ENCODE results near the gene ACOXL. TPM values are rescaled to one million over a fixed set of nuclear protein-coding genes. Genes with fewer than 3 reads are reported as not detected.

Gene ACOXL
- total RNA-seq, 1 donor from 2014 or later = 0.58 TPM

DNA sequence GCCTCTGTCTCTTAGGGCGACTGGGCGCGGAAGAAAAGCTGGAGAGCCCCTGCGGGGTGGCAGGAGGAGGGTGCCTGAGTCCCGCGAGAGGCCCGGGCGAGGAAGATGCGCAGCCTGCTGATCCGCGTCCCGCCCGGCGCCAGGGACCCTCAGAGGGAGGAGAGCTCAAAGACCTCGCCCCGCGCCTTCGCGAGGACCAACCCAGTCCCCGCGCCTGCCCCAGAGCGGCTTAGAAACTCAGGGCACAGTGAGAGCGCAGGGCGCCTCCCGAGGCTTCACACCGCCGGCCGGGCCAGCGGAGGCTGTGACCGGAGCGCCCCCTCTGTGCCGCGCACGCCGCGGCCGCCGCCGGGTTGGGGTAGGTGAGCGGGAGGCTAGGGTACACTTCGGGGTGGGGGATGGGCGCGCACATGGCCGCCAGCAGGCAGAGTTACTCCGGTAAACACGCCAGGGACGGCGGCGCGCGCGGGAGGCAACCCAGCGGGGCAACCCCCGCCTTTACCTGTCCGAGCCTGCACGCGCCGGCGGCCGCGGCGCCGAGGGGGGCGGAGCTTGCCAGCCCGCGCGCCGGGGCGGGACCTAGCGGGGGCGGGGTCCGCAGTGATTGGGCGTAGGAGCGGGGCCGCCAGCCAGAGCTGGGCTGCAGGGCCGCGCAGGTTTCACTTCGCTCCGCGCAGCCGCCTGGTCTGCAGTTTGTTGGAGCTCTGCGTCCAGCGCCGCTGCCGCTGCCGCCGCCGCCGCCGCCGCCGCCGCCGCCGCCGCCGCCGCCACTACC, 388.1 kb downstream of the ACOXL start, which contains the start of gene BCL2L11:
BCL2L11 (plus strand) TSS at position 662 of the 775 bp plus-strand sequence. CDS start 2,832 bp downstream, outside the sequence.
- H3K4me3 ChIP-seq (ENCODE audit: low read depth, low read length) = peak within 1 kb of the TSS; percentile 85
- H3K36me3 ChIP-seq (ENCODE audit: control insufficient read depth, insufficient read depth, low read length) = no peaks in the 10 kb centered on the region
- TF ChIP-seq, protein P1, sequence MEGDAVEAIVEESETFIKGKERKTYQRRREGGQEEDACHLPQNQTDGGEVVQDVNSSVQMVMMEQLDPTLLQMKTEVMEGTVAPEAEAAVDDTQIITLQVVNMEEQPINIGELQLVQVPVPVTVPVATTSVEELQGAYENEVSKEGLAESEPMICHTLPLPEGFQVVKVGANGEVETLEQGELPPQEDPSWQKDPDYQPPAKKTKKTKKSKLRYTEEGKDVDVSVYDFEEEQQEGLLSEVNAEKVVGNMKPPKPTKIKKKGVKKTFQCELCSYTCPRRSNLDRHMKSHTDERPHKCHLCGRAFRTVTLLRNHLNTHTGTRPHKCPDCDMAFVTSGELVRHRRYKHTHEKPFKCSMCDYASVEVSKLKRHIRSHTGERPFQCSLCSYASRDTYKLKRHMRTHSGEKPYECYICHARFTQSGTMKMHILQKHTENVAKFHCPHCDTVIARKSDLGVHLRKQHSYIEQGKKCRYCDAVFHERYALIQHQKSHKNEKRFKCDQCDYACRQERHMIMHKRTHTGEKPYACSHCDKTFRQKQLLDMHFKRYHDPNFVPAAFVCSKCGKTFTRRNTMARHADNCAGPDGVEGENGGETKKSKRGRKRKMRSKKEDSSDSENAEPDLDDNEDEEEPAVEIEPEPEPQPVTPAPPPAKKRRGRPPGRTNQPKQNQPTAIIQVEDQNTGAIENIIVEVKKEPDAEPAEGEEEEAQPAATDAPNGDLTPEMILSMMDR (IDR thresholded peaks at IDR 0.05; ENCODE audit: insufficient read depth, low read length, poor library complexity, severe bottlenecking) = no peak
- H3K27me3 ChIP-seq (ENCODE audit: control insufficient read depth, insufficient read depth, low read length) = peaks cover 16% of the 10 kb centered on the region
- DNase-seq (ENCODE audit: low read depth) = no peak

DNA sequence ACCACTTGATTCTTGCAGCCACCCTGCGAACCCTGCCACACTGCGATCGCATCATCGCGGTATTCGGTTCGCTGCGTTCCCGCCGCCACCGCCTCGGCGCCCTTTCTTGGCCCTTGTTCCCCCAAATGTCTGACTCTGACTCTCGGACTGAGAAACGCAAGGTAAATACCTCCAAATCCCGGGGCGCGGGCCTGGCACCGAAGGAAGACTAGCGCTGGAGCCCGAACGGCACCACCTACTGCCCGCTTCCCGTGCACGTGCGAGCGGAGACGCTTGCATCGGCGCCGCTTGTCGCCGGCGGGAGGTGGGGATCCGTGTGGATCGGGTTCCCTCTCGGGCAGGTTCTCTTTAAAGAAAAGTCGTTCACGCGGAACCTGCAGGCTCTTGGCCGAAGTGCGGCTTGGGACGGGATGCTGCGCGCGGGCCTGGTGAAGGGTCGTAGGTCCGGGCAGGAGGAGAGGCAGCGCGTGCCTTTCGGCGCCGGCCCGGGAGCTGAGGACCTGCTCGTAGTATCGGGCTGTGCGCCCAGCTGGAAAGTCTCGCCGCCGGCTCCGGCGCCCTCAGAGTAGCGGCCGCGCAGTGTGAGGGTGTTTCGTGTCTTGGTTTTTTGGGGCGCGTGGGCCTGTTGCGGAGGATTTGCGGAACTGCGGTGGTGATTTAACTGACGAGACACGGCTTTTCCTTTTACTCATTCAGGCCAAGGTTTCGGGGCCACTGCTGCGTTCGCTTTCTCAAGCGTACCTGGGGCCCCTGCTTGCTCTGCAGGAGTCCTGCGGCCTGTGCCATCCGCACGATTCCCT, 388.9 kb downstream of the ACOXL start:
- TF ChIP-seq, protein P1 (IDR thresholded peaks at IDR 0.05; ENCODE audit: insufficient read depth, low read length, poor library complexity, severe bottlenecking) = no peak
- H3K4me3 ChIP-seq (ENCODE audit: low read depth, low read length) = peak overlapping the region; percentile 85
- no peaks in the 10 kb centered on the region for H3K36me3 ChIP-seq (ENCODE audit: control insufficient read depth, insufficient read depth, low read length)
- peaks cover 16% of the 10 kb centered on the region for H3K27me3 ChIP-seq (ENCODE audit: control insufficient read depth, insufficient read depth, low read length)
- DNase-seq (ENCODE audit: low read depth) = no peak

DNA sequence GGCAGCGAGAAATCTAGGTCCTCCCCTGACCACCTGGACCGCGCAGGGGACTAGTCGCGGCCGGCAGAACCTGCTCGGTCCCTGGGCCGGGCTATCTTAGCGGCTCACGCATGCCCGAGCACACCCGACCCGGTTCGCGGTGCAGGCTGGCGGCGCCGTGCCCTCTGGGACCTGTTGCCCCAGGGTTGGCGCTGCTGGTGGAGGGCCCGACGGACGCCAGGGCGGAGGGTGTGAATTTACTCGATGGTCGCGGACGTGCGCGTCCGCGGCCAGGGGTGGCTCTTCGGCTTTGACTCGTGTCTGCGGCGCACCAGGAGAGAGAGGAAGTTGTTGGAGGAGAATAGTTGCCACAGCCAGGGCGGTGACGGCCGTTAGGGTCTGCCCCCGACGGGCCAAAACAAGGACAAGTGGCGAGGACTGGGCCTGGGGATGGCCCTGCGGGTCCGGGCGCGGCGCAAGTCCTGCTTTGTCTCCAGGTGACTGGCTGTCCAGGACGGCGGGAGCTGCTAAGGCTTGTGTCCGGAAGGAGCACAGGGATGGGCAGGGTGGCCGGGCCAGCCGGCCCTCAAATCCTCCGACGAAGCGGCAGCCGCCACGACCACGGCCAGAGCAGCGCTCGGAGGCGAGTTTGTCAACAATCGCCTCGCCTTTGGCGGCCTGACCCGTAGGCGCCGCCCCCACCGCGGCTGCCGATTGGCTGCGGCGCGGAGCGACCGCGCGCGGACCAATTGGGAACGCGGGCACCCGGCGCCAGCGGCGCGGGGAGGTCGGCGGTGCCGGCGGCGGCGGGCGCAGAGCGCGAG, 389.7 kb downstream of the ACOXL start:
- H3K36me3 ChIP-seq (ENCODE audit: control insufficient read depth, insufficient read depth, low read length) = no peaks in the 10 kb centered on the region
- peak overlapping the region; percentile 86 for H3K4me3 ChIP-seq (ENCODE audit: low read depth, low read length)
- H3K27me3 ChIP-seq (ENCODE audit: control insufficient read depth, insufficient read depth, low read length) = peaks cover 16% of the 10 kb centered on the region
- no peak for DNase-seq (ENCODE audit: low read depth)
- TF ChIP-seq, protein P1 (IDR thresholded peaks at IDR 0.05; ENCODE audit: insufficient read depth, low read length, poor library complexity, severe bottlenecking) = no peak

DNA sequence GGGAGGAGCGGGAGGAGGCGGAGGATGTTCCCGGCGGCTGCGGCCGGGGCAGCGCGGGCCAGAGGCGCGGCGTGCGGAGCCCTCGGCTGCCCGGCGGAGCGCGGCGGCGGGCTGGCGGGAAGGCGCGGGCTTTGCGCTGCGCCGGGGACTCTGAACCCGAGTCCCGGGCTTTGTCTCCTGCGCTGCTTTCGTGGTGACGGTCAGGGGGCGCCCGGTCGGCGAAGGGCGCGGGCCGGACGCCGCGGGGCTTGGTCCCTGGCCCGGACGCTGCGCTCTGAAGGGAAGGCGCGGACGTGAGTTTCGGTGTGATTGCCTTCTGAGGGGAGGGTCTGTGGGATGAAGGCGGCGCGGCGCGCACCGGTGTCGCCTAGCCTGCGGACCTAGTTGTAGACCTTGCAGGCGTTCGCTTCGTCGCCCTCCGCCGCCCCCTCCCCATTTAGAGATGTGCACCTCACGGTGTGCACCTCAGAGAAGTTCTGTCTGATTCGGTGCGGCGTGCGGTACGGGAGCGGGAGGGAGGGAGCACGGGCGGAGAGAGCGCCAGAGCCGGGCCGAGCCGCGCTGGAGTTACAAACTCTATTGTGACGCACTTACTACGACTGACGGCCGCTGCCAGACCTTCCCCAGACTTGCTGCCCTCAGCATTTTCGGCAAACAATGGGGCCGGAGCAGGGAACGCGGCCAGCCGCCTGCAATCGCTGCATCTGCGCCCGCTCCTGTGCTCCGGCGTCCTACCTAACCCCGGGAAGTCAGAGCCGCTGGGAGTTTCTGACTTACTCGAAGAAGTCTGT, 390.5 kb downstream of the ACOXL start:
- Histone ChIP-seq H3K4me3 (ENCODE audit: low read depth, low read length) (peak overlapping the region; percentile 86), H3K36me3 (ENCODE audit: control insufficient read depth, insufficient read depth, low read length) (no peaks in the 10 kb centered on the region), H3K27me3 (ENCODE audit: control insufficient read depth, insufficient read depth, low read length) (peaks cover 16% of the 10 kb centered on the region)
- TF ChIP-seq, protein P1 (IDR thresholded peaks at IDR 0.05; ENCODE audit: insufficient read depth, low read length, poor library complexity, severe bottlenecking) = no peak
- no peak for DNase-seq (ENCODE audit: low read depth)

DNA sequence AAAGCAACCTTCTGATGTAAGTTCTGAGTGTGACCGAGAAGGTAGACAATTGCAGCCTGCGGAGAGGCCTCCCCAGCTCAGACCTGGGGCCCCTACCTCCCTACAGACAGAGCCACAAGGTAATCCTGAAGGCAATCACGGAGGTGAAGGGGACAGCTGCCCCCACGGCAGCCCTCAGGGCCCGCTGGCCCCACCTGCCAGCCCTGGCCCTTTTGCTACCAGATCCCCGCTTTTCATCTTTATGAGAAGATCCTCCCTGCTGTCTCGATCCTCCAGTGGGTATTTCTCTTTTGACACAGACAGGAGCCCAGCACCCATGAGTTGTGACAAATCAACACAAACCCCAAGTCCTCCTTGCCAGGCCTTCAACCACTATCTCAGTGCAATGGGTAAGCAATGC, 391.4 kb downstream of the ACOXL start:
- Histone ChIP-seq H3K27me3 (ENCODE audit: control insufficient read depth, insufficient read depth, low read length) (peaks cover 13% of the 10 kb centered on the region), H3K4me3 (ENCODE audit: low read depth, low read length) (no peak overlapping the region), H3K36me3 (ENCODE audit: control insufficient read depth, insufficient read depth, low read length) (no peaks in the 10 kb centered on the region)
- DNase-seq (ENCODE audit: low read depth) = no peak
- TF ChIP-seq, protein P1 (IDR thresholded peaks at IDR 0.05; ENCODE audit: insufficient read depth, low read length, poor library complexity, severe bottlenecking) = no peak

Data from kidney epithelial cell (primary cell).